Naive thymus-derived CD8-positive, alpha-beta T cell (primary cell): ENCODE measurements around the gene TIMP4. TPM values are rescaled to one million over a fixed set of nuclear protein-coding genes. Genes with fewer than 3 reads are reported as not detected.

Experiments
- ATAC-seq, 2 donors: fragments of 150-1000 bp; cut with Tn5 transposase in 1 of 2; sonication (Bioruptor Pico), chemical (Tn5 transposase) in 1 of 2; 1 replicate in 1 of 2; 2 replicates in 1 of 2; pipeline ENCODE4 v1.10.0; 2021; ENCODE audit warnings: mild to moderate bottlenecking in 2 of 2, moderate library complexity in 2 of 2
- POLR2A ChIA-PET: fragments of 350-600 bp; sonication (Branson Sonifier 250); formaldehyde crosslinking; loops from one replicate; lab custom pipeline; 2021; ENCODE audit warnings: antibody characterized with exemption; lab: Charles Lee
- DNase-seq, 10 donors: peaks; one replicate each; pipeline versions ENCODE4 v3.0.0 to v3.0.0-alpha.2; 2020 to 2022
- H3K27ac Mint-ChIP-seq, 10 donors: one replicate each; pipeline ENCODE4 v1.8.0; 2020 to 2022; ENCODE audit warnings: mild to moderate bottlenecking in 10 of 10, mixed read lengths in 10 of 10, moderate library complexity in 4 of 10, inconsistent platforms in 1 of 10
- H3K27me3 Mint-ChIP-seq, 5 donors: one replicate each; pipeline ENCODE4 v1.8.0; 2021 to 2022; ENCODE audit warnings: mixed read lengths in 5 of 5
- H3K36me3 Mint-ChIP-seq, 3 donors: one replicate each; pipeline ENCODE4 v1.8.0; 2020 to 2022; ENCODE audit warnings: mixed read lengths in 3 of 3, mild to moderate bottlenecking in 2 of 3, inconsistent platforms in 1 of 3
- H3K4me1 Mint-ChIP-seq, 4 donors: one replicate each; pipeline ENCODE4 v1.8.0; 2021 to 2022; ENCODE audit warnings: mixed read lengths in 4 of 4
- H3K4me3 Mint-ChIP-seq, 10 donors: one replicate each; pipeline ENCODE4 v1.8.0; 2020 to 2022; ENCODE audit warnings: mild to moderate bottlenecking in 10 of 10, mixed read lengths in 10 of 10, moderate library complexity in 6 of 10, inconsistent platforms in 1 of 10
- H3K9me3 Mint-ChIP-seq, 9 donors: one replicate each; pipeline ENCODE4 v1.8.0; 2020 to 2022; ENCODE audit warnings: mixed read lengths in 9 of 9, mild to moderate bottlenecking in 3 of 9, inconsistent platforms in 1 of 9, moderate library complexity in 1 of 9
- polyA plus RNA-seq, 3 donors: library from polyadenylated mRNA; unstranded; fragments of 300-500 nt; fragmentation: Illumina TruSeq; gene quantifications; one replicate each; pipeline ENCODE4 v1.2.3, GENCODE V29; 2021
- total RNA-seq, 8 experiments: library from RNA in 2 of 8; stranded (reverse) in 2 of 8; gene quantifications; one replicate each; pipeline ENCODE4 v1.2.3 and lab custom pipeline; 2021 to 2026

Gene TIMP4
- total and polyA plus RNA-seq, 5 experiments from 2014 or later: not detected

DNA sequence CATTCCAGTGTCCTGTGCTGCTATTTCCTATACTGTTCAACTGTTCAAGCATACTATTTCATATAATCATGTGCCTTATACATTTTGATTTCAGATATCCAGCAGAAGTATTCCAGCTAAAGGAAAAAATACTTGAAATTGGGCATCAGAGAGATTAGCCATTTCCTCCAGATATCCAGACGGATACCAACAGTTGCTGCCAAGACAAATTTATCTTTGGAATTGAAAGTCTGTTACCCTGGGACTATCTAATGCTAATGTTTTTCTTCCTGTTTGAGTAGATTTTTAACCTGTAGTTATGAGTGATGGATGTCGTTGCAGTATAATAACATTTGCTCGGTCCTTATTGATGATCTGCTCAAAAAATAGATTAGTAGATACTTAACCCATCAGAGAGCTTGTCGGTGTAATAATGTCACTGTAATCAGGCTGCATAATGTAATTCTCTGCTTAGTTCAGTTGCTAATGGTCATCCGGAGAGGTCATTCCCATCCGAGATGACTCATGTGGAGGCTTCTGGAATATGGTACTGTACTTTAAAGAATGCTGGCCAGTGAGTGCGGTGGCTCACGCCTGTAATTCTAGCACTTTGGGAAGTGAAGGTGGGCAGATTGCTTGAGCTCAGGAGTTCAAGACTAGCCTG is 51.5 kb downstream of the TIMP4 start:
- no peak for ATAC-seq
- no peak overlapping the region for H3K27ac Mint-ChIP-seq
- POLR2A ChIA-PET: no interaction called here

More for the DNA sequence above, 51.5 kb downstream of the TIMP4 start:
- peaks cover 0 to 2% (median 0%) of the 10 kb centered on the region in 3 donors for H3K36me3 Mint-ChIP-seq
- no peak overlapping the region for H3K4me3 Mint-ChIP-seq
- peaks cover 0 to 5% (median 0%) of the 10 kb centered on the region in 5 donors for H3K27me3 Mint-ChIP-seq
- H3K9me3 Mint-ChIP-seq: peaks cover 0 to 12% (median 0%) of the 10 kb centered on the region in 9 donors
- H3K4me1 Mint-ChIP-seq: no peaks in the 10 kb centered on the region
- DNase-seq: no peak

Other genes starting within 250 kb of the TIMP4 start
- gene SYN2, start 154.5 kb downstream of the TIMP4 start, total RNA-seq: not detected
- not detected for gene SYN2, start 154.5 kb downstream of the TIMP4 start, polyA plus RNA-seq
- not detected for gene PPARG, start 130.2 kb upstream of the TIMP4 start, total RNA-seq
- not detected for gene PPARG, start 130.2 kb upstream of the TIMP4 start, polyA plus RNA-seq